H1 (cell line): Measurements from ENCODE around the gene STX16. TPM values are rescaled to one million over a fixed set of nuclear protein-coding genes. Genes with fewer than 3 reads are reported as not detected.

ENCODE experiments used
- CHD1 ChIP-seq: IDR thresholded peaks from 2 replicates; pipeline ENCODE4 v1.6.1; 2012; ENCODE audit warnings: low read depth, low read length, improper control_type of control experiment
- CREB1 ChIP-seq: IDR thresholded peaks from 2 replicates; pipeline ENCODE4 v1.6.1; 2012; ENCODE audit warnings: inconsistent platforms
- CTBP2 ChIP-seq: IDR thresholded peaks from 2 replicates; pipeline ENCODE4 v1.7.0; 2011; ENCODE audit warnings: borderline replicate concordance, mild to moderate bottlenecking, moderate library complexity, mixed read lengths, low read length; ENCODE audit not compliant: insufficient read depth, insufficient read length
- HDAC2 ChIP-seq, 2 experiments: fragments of 300-600 bp in 1 of 2; sonication (generic) in 1 of 2; IDR thresholded peaks; 2 replicates each; pipeline ENCODE4 v1.6.1; 2011 to 2012; ENCODE audit warnings: low read depth in 2 of 2, low read length in 2 of 2, mild to moderate bottlenecking in 2 of 2, moderate library complexity in 2 of 2, borderline replicate concordance in 1 of 2, inconsistent platforms in 1 of 2
- RBBP5 ChIP-seq: IDR thresholded peaks from 2 replicates; pipeline ENCODE4 v1.7.1; 2012; ENCODE audit warnings: low read depth, mild to moderate bottlenecking, inconsistent platforms, low read length, moderate library complexity, borderline replicate concordance
- RXRA ChIP-seq: IDR thresholded peaks from 2 replicates; pipeline ENCODE4 v1.6.1; 2011; ENCODE audit warnings: low read depth, mild to moderate bottlenecking, low read length, moderate library complexity; ENCODE audit not compliant: insufficient read depth
- SIRT6 ChIP-seq: IDR thresholded peaks from one replicate; pipeline ENCODE4 v1.7.1; 2012; ENCODE audit warnings: low read length, inconsistent platforms
- TAF7 ChIP-seq: optimal IDR thresholded peaks from 2 replicates; pipeline ENCODE3; 2011; ENCODE audit warnings: low read depth, mild to moderate bottlenecking, inconsistent platforms, low read length, moderate library complexity, borderline replicate concordance
- polyA plus RNA-seq, 7 experiments: library from polyadenylated mRNA; depleted of rRNA in 3 of 7; stranded (reverse) in 5 of 7; unstranded in 2 of 7; fragments of >200 nt in 5 of 7; fragments of 200-250 nt in 2 of 7; gene quantifications; 1 replicate in 5 of 7; 2 replicates in 1 of 7; 4 replicates in 1 of 7; pipeline versions ENCODE4 v1.2.1 to v1.2.3, GENCODE V29; 2011 to 2013; ENCODE audit warnings: missing spikeins in 2 of 7, mixed read lengths in 2 of 7
- total RNA-seq: library from RNA; stranded (reverse); fragmentation: NEBNext Ultra II Directional; extraction: Animal tissue kit (Norgen Biotek cat#: 25700); gene quantifications from 2 replicates; pipeline ENCODE4 v1.2.1, GENCODE V29; 2021
- TF ChIP-seq, protein P1 (sequence below): IDR thresholded peaks from 2 replicates; pipeline ENCODE4 v1.6.1; 2011; ENCODE audit warnings: low read length, improper control_type of control experiment
- TF ChIP-seq, protein P2 (sequence below): IDR thresholded peaks from 2 replicates; pipeline ENCODE4 v1.6.1; 2011; ENCODE audit warnings: low read depth, mild to moderate bottlenecking, low read length; ENCODE audit not compliant: insufficient read depth
- TF ChIP-seq, protein P3 (sequence below): IDR thresholded peaks from 2 replicates; pipeline ENCODE4 v1.6.1; 2012; ENCODE audit warnings: inconsistent platforms

Gene STX16
- total and polyA plus RNA-seq, 2 of the 8 experiments (the other 6 are each of a cell fraction or from before 2014, with no cell fraction given) = 45.2 to 61.6 TPM

DNA sequence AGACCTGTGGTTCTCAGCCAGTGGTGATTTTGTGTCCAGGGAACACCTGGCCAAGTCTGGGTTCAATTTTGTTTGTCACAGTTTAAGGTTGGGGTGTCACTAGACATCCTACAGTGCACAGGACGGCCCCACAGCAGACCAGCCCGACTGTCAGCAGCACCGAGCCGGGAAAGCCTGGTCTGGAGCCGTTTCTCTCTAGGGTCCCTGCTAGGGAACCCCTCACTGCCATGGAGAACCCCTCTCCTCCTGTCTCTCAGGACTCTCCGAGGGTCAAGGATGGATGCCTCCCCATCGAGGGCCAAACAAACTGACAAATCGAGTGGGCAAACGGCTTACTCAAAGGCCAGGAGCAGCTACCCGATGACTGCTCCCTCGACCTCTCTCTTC is 15.8 kb upstream of the STX16 start (continued):
- TF ChIP-seq, protein P1, sequence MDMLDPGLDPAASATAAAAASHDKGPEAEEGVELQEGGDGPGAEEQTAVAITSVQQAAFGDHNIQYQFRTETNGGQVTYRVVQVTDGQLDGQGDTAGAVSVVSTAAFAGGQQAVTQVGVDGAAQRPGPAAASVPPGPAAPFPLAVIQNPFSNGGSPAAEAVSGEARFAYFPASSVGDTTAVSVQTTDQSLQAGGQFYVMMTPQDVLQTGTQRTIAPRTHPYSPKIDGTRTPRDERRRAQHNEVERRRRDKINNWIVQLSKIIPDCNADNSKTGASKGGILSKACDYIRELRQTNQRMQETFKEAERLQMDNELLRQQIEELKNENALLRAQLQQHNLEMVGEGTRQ = no peak
- TF ChIP-seq HDAC2 (IDR thresholded peaks at IDR 0.05; ENCODE audit: borderline replicate concordance in 1 of 2, low read depth in 2 of 2, low read length in 2 of 2) (no peak), TAF7 (no peak), SIRT6 (no peak), RBBP5 (no peak), CTBP2 (no peak), RXRA (no peak), CREB1 (no peak), CHD1 (no peak)
- TF ChIP-seq, protein P2, sequence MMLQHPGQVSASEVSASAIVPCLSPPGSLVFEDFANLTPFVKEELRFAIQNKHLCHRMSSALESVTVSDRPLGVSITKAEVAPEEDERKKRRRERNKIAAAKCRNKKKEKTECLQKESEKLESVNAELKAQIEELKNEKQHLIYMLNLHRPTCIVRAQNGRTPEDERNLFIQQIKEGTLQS = no peak
- TF ChIP-seq, protein P3, sequence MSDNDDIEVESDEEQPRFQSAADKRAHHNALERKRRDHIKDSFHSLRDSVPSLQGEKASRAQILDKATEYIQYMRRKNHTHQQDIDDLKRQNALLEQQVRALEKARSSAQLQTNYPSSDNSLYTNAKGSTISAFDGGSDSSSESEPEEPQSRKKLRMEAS = no peak
